Smooth muscle cell (in vitro differentiated cells): Measurements from ENCODE around the gene MARK3. TPM values are rescaled to one million over a fixed set of nuclear protein-coding genes. Genes with fewer than 3 reads are reported as not detected.
"Not testable (repeated sequence)": the region's sequence is repeated elsewhere in the genome, so short reads cannot be mapped to it uniquely, and the experiment has no call there.

Experiments
- DNase-seq: peaks from one replicate; lab custom pipeline; 2025; ENCODE audit not compliant: unreplicated experiment; lab: John Stamatoyannopoulos, UW
- H2AFZ ChIP-seq: fragments of 200-600 bp; sonication (generic); 2 replicates; pipeline ENCODE4 v1.6.0; 2016; ENCODE audit warnings: antibody characterized with exemption, low read depth, mild to moderate bottlenecking
- H3F3A ChIP-seq: fragments of 200-600 bp; sonication (generic); 2 replicates; pipeline ENCODE4 v1.6.0; 2017; ENCODE audit warnings: antibody characterized with exemption, low read depth
- H3K27ac ChIP-seq: fragments of 200-600 bp; sonication (generic); 2 replicates; pipeline ENCODE4 v1.5.1; 2016; ENCODE audit warnings: low read depth, mild to moderate bottlenecking
- H3K27me3 ChIP-seq: fragments of 200-600 bp; sonication (generic); 2 replicates; pipeline ENCODE4 v1.6.1; 2016; ENCODE audit warnings: low read depth, mild to moderate bottlenecking
- H3K36me3 ChIP-seq: fragments of 200-600 bp; sonication (generic); 2 replicates; pipeline ENCODE4 v1.5.1; 2016; ENCODE audit warnings: low read depth
- H3K4me1 ChIP-seq: fragments of 200-600 bp; sonication (generic); 2 replicates; pipeline ENCODE4 v1.5.1; 2016; ENCODE audit warnings: low read depth
- H3K4me2 ChIP-seq: fragments of 200-600 bp; sonication (generic); 2 replicates; pipeline ENCODE4 v1.6.0; 2016; ENCODE audit warnings: mild to moderate bottlenecking
- H3K4me3 ChIP-seq: fragments of 200-600 bp; sonication (generic); 2 replicates; pipeline ENCODE4 v1.5.1; 2016; ENCODE audit warnings: mild to moderate bottlenecking
- H3K79me2 ChIP-seq: fragments of 200-600 bp; sonication (generic); 2 replicates; pipeline ENCODE4 v1.6.0; 2016; ENCODE audit warnings: low read depth, mild to moderate bottlenecking
- H3K9ac ChIP-seq: fragments of 200-600 bp; sonication (generic); 2 replicates; pipeline ENCODE4 v1.6.0; 2016; ENCODE audit warnings: low read depth
- H3K9me3 ChIP-seq: fragments of 200-600 bp; sonication (generic); replicated peaks from 2 replicates; pipeline ENCODE4 v1.5.1; 2016; ENCODE audit warnings: low read depth
- H4K20me1 ChIP-seq: fragments of 200-600 bp; sonication (generic); 2 replicates; pipeline ENCODE4 v1.6.0; 2016; ENCODE audit warnings: low read depth
- CTCF ChIP-seq: fragments of 200-600 bp; sonication (generic); IDR thresholded peaks from 2 replicates; pipeline ENCODE4 v1.5.1; 2017; ENCODE audit warnings: borderline replicate concordance, mild to moderate bottlenecking, antibody characterized with exemption; ENCODE audit not compliant: insufficient read depth, poor library complexity, severe bottlenecking
- WGBS: methylation state at CpG from one replicate; pipeline ENCODE4 v1.1.7; 2016; ENCODE audit warnings: low lambda C conversion rate; 5-methylcytosine and 5-hydroxymethylcytosine counted together
- polyA plus RNA-seq: library from polyadenylated mRNA; unstranded; fragments of >200 nt; fragmentation: Nextera tagmentation; extraction: Ambion mirVana; gene quantifications from 2 replicates; pipeline ENCODE4 v1.2.1, GENCODE V29; 2016
- total RNA-seq: library from RNA; depleted of rRNA; stranded (reverse); fragments of >200 nt; gene quantifications from 2 replicates; pipeline ENCODE4 v1.2.3, GENCODE V29; 2014

MARK3 gene
- total and polyA plus RNA-seq, 2 experiments from 2014 or later, result 63.2 to 68.4 TPM

GRCh38 chr14:103522649-103523574 lies 137.7 kb downstream of the MARK3 start, which contains the start of gene CKB:
Gene CKB (minus strand): TSS chr14:103522830. CDS start chr14:103522493, 337 bp downstream.
- no peak for DNase-seq
- Histone ChIP-seq H3K79me2 (no peaks in the 10 kb centered on the region), H3K4me1 (peaks cover 17% of the 10 kb centered on the region)

GRCh38 chr14:103523575-103523954 lies 138.3 kb downstream of the MARK3 start:
- TF ChIP-seq CTCF, result no peak
- Histone ChIP-seq H3K79me2 (no peaks in the 10 kb centered on the region), H3K9ac (no peak overlapping the region), H3F3A (no peaks in the 10 kb centered on the region), H3K36me3 (no peaks in the 10 kb centered on the region), H3K27ac (no peak overlapping the region), H2AFZ (no peak overlapping the region), H3K9me3 (no peaks in the 10 kb centered on the region), H3K4me2 (peak overlapping the region; percentile 93), H3K27me3 (peaks cover 19% of the 10 kb centered on the region), H3K4me1 (peaks cover 21% of the 10 kb centered on the region), H3K4me3 (no peak overlapping the region), H4K20me1 (peaks cover 6% of the 10 kb centered on the region)
- WGBS, result 32% methylated on average over 10 of the region's 10 CpGs
- no peak for DNase-seq

More at GRCh38 chr14:103522649-103523574, 137.7 kb downstream of the MARK3 start, which contains the start of gene CKB:
- Histone ChIP-seq H2AFZ (no peak within 1 kb of the TSS), H3K27me3 (peaks cover 19% of the 10 kb centered on the region), H4K20me1 (peaks cover 6% of the 10 kb centered on the region), H3K9me3 (no peaks in the 10 kb centered on the region), H3K4me2 (peak within 1 kb of the TSS; percentile 93), H3K36me3 (no peaks in the 10 kb centered on the region), H3K27ac (no peak within 1 kb of the TSS), H3K9ac (peak within 1 kb of the TSS; percentile 22), H3F3A (no peaks in the 10 kb centered on the region), H3K4me3 (peak within 1 kb of the TSS; percentile 56)
- no peak for TF ChIP-seq CTCF
- 5% methylated on average over 53 of the region's 107 CpGs for WGBS

GRCh38 chr14:103524002-103524935 lies 139.1 kb downstream of the MARK3 start:
- Histone ChIP-seq H4K20me1 (peaks cover 6% of the 10 kb centered on the region), H2AFZ (no peak overlapping the region), H3K4me3 (no peak overlapping the region), H3K9me3 (no peaks in the 10 kb centered on the region), H3F3A (no peaks in the 10 kb centered on the region), H3K79me2 (peaks cover 2% of the 10 kb centered on the region), H3K36me3 (no peaks in the 10 kb centered on the region), H3K27ac (no peak overlapping the region), H3K9ac (no peak overlapping the region), H3K4me2 (no peak overlapping the region), H3K27me3 (peaks cover 19% of the 10 kb centered on the region), H3K4me1 (peaks cover 22% of the 10 kb centered on the region)
- WGBS, result 84% methylated on average over 12 of the region's 12 CpGs
- no peak for DNase-seq
- no peak for TF ChIP-seq CTCF

GRCh38 chr14:103525430-103526246 lies 140.4 kb downstream of the MARK3 start:
- not testable (repeated sequence) for H3K4me2 ChIP-seq, H3K9ac ChIP-seq, H3K36me3 ChIP-seq, DNase-seq, H3K27ac ChIP-seq, H3K9me3 ChIP-seq, H3K4me3 ChIP-seq, H2AFZ ChIP-seq, H3F3A ChIP-seq
- WGBS, result 71% methylated on average over 17 of the region's 17 CpGs
- Histone ChIP-seq H3K79me2 (peaks cover 13% of the 10 kb centered on the region), H3K27me3 (peaks cover 19% of the 10 kb centered on the region), H3K4me1 (peaks cover 28% of the 10 kb centered on the region), H4K20me1 (peaks cover 11% of the 10 kb centered on the region)
